Measurements from ENCODE around the gene ZC3H14. TPM values are rescaled to one million over a fixed set of nuclear protein-coding genes. Genes with fewer than 3 reads are reported as not detected.

Gene ZC3H14
- total RNA-seq, 1 donor from 2014 or later: 59.6 TPM

DNA sequence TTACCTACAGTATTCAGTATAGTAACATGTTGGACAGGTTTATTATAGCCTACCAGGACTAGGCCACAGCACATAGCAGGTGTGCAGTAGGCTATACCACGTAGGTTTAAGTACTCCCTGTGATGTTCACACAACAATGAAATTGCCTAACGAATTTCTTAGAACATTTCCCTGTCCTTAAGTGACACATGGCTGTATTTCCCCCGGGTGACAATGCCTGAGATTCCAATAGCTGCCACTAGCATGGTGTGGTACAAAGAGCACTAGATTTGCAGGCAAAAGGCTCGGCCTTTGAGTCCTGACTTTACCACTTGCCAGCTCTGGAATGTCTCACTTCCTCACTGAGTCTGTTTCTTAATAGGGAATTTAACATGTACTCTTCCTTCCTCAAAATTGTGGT lies 27.7 kb upstream of the ZC3H14 start:
- Mint-ChIP-seq H3K4me1 (ENCODE audit: low read depth, unreplicated experiment) (peaks cover 15% of the 10 kb centered on the region), H3K4me3 (ENCODE audit: unreplicated experiment) (no peak overlapping the region), H3K27me3 (ENCODE audit: unreplicated experiment) (no peaks in the 10 kb centered on the region), H3K36me3 (ENCODE audit: unreplicated experiment) (no peaks in the 10 kb centered on the region), H3K27ac (ENCODE audit: unreplicated experiment) (no peak overlapping the region), H3K9me3 (ENCODE audit: unreplicated experiment) (no peaks in the 10 kb centered on the region)
- TF ChIP-seq, protein P1, sequence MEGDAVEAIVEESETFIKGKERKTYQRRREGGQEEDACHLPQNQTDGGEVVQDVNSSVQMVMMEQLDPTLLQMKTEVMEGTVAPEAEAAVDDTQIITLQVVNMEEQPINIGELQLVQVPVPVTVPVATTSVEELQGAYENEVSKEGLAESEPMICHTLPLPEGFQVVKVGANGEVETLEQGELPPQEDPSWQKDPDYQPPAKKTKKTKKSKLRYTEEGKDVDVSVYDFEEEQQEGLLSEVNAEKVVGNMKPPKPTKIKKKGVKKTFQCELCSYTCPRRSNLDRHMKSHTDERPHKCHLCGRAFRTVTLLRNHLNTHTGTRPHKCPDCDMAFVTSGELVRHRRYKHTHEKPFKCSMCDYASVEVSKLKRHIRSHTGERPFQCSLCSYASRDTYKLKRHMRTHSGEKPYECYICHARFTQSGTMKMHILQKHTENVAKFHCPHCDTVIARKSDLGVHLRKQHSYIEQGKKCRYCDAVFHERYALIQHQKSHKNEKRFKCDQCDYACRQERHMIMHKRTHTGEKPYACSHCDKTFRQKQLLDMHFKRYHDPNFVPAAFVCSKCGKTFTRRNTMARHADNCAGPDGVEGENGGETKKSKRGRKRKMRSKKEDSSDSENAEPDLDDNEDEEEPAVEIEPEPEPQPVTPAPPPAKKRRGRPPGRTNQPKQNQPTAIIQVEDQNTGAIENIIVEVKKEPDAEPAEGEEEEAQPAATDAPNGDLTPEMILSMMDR (IDR thresholded peaks at IDR 0.05; ENCODE audit: partially characterized antibody, unreplicated experiment): no peak
- DNase-seq: no peak

DNA sequence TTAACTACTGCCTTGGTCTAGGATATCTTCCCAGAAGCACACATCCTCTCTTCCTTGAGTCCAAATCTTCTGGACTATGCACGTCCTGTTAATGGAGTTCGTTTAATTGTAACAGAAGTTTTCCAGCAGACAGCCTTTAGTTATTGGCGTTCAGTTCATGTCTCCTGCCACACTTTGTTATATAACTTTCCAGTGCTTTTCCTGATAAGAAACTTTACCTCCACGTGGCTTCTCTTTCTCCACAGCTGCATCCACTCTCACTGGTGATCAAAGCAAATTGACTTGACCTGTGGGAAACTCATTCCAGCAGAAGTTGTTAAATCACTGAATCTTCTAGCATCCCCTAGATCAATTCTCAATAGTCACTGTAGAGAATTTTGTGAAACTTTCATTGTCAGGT lies 27.0 kb upstream of the ZC3H14 start:
- TF ChIP-seq, protein P1 (IDR thresholded peaks at IDR 0.05; ENCODE audit: partially characterized antibody, unreplicated experiment): no peak
- peaks cover 15% of the 10 kb centered on the region for H3K4me1 Mint-ChIP-seq (ENCODE audit: low read depth, unreplicated experiment)
- no peaks in the 10 kb centered on the region for H3K36me3 Mint-ChIP-seq (ENCODE audit: unreplicated experiment)
- DNase-seq: no peak
- no peaks in the 10 kb centered on the region for H3K9me3 Mint-ChIP-seq (ENCODE audit: unreplicated experiment)
- no peaks in the 10 kb centered on the region for H3K27me3 Mint-ChIP-seq (ENCODE audit: unreplicated experiment)
- H3K4me3 Mint-ChIP-seq (ENCODE audit: unreplicated experiment): no peak overlapping the region
- no peak overlapping the region for H3K27ac Mint-ChIP-seq (ENCODE audit: unreplicated experiment)

DNA sequence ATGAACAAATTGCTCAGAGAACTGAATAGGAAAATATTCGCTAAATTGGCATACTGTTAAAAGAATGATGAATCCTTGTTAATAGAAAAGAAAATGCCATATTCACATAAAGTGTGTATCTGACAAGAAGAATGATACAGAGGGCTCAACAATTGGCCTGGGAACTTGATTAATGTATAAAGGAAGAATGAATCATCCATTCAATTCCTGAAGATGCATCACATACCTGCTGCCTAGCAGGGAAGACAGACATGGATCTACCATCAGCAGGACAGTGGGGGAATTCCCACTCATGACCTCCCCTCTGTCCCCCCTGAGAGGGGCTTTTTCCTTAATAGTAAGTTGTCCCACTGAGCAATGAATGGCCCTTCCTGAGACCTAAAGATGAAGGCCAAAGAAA lies 21.5 kb upstream of the ZC3H14 start:
- TF ChIP-seq, protein P1 (IDR thresholded peaks at IDR 0.05; ENCODE audit: partially characterized antibody, unreplicated experiment): no peak
- no peak for DNase-seq
- Mint-ChIP-seq H3K36me3 (ENCODE audit: unreplicated experiment) (no peaks in the 10 kb centered on the region), H3K9me3 (ENCODE audit: unreplicated experiment) (no peaks in the 10 kb centered on the region), H3K27ac (ENCODE audit: unreplicated experiment) (peak overlapping the region; percentile 4), H3K4me3 (ENCODE audit: unreplicated experiment) (peak overlapping the region; percentile 54), H3K4me1 (ENCODE audit: low read depth, unreplicated experiment) (peaks cover 31% of the 10 kb centered on the region), H3K27me3 (ENCODE audit: unreplicated experiment) (peaks cover 2% of the 10 kb centered on the region)

DNA sequence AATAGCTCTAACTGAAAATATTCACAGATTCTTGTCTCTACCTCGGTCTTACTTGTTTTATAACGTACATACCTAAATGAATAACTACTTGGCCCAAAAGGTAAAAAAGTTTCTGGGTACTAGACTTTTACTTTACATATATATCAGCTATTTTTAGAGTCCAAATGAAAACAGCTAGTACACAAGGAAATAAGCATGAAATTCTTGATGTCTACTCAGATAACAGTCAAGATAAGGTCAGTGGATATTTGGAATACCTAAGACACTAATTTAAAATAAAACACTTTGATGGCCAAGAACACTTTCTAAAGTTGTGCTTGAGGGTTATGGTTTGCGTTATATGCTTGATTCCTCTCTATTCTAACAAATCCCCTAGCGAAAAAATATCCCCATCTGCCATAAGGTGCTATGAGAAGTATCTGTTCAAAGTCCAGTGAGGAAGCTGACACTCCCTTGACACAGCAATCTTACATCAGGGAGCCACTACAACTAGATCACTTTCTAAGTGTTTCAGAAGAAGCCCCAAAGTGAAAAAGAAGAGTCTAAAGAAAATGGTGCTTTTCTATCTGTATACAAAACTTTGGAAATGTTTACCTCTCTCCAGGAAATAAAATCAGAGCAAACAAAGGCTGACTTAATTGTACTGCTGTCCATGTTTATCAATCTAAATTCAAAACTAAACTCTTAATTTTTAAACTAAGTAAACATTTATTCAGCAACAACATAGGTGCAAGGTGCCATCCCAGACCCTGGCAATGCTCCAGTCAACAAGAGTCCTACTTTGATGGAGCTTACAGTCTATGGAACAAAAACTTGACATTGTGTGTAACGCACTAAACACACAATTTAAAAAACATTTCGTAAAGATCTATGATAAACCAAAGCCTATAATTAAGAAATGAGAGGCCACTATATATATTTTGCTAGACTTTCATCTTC lies 19.7 kb upstream of the ZC3H14 start:
- TF ChIP-seq, protein P1 (IDR thresholded peaks at IDR 0.05; ENCODE audit: partially characterized antibody, unreplicated experiment): no peak
- H3K27ac Mint-ChIP-seq (ENCODE audit: unreplicated experiment): peak overlapping the region; percentile 41
- H3K4me1 Mint-ChIP-seq (ENCODE audit: low read depth, unreplicated experiment): peaks cover 27% of the 10 kb centered on the region
- no peaks in the 10 kb centered on the region for H3K9me3 Mint-ChIP-seq (ENCODE audit: unreplicated experiment)
- DNase-seq: no peak
- peaks cover 5% of the 10 kb centered on the region for H3K36me3 Mint-ChIP-seq (ENCODE audit: unreplicated experiment)
- peak overlapping the region; percentile 35 for H3K4me3 Mint-ChIP-seq (ENCODE audit: unreplicated experiment)
- H3K27me3 Mint-ChIP-seq (ENCODE audit: unreplicated experiment): peaks cover 4% of the 10 kb centered on the region

DNA sequence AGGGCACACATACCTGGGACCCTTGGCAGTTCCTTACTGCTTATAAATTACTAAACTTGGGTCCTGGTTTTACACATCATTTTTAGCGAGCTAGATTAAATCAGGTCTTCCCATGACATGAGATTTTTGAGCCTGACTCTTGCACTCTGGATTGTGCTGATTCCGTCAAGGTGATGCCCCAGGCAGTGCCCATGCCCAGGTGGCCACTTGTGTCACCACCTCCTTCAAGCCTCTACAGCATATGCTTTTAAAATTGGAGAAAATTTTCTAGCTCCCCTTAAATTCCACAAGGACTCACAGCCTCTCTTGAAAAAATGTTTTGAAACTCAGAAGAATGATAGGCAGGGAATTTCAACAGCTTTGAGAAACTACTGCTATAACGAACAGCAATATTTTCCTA lies 17.6 kb upstream of the ZC3H14 start:
- Mint-ChIP-seq H3K27me3 (ENCODE audit: unreplicated experiment) (peaks cover 4% of the 10 kb centered on the region), H3K4me1 (ENCODE audit: low read depth, unreplicated experiment) (peaks cover 22% of the 10 kb centered on the region), H3K27ac (ENCODE audit: unreplicated experiment) (no peak overlapping the region), H3K9me3 (ENCODE audit: unreplicated experiment) (peaks cover 2% of the 10 kb centered on the region), H3K36me3 (ENCODE audit: unreplicated experiment) (peaks cover 8% of the 10 kb centered on the region), H3K4me3 (ENCODE audit: unreplicated experiment) (no peak overlapping the region)
- no peak for DNase-seq
- TF ChIP-seq, protein P1 (IDR thresholded peaks at IDR 0.05; ENCODE audit: partially characterized antibody, unreplicated experiment): no peak

Data from glutamatergic neuron (in vitro differentiated cells).